Tibial nerve (tissue), 4 donors: ENCODE data around the gene IL17A.

Experiments
- EP300 ChIP-seq, 2 donors: sonication (generic); formaldehyde crosslinking; IDR thresholded peaks; one replicate each; pipeline ENCODE4 v1.6.1; 2017; ENCODE audit warnings: antibody characterized with exemption in 2 of 2, mild to moderate bottlenecking in 1 of 2
- TF ChIP-seq, protein P1 (sequence below), 5 experiments: fragments of 200-600 bp in 3 of 5; fragments of 450-650 bp in 2 of 5; sonication (generic) in 3 of 5; IDR thresholded peaks; one replicate each; pipeline ENCODE4 v1.5.1; 2016 to 2019; ENCODE audit warnings: antibody characterized with exemption in 5 of 5, mild to moderate bottlenecking in 3 of 5, moderate library complexity in 2 of 5

DNA sequence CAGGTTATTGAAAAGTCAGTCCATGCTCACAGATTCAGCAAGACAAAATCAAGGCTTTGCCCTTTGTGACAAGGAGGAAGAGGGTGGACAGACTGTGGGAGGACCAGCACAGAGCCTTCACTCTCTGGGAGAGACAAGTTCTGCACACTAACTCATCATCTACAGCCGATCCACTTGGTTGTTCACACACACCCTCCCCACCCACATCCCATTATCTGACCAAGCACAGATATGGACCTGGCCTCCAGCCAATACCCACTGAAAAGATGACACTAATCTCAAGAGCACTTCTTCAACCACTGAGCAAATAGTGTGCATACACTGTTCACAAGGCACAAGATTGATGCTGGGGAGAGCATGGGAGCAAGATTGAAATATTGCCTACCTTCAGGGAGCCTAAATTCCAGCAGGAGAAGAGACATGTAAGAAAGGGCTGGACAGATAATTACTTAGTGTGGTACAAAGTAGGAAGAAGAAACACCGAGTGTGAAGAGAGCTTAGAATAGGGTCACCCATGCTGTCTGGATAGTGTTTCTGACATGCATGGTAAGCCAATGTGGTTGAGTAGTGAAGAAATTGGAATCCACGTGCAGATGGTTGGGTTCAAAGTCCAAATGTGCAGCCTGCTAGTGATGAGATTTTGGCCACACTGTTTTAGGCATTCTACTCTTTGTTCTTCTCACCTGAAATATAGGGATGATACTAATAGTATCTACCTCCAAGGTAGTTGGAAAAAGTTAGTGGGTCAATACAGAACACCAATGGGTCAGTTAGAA is 21.7 kb upstream of the IL17A start:
- TF ChIP-seq, protein P1, sequence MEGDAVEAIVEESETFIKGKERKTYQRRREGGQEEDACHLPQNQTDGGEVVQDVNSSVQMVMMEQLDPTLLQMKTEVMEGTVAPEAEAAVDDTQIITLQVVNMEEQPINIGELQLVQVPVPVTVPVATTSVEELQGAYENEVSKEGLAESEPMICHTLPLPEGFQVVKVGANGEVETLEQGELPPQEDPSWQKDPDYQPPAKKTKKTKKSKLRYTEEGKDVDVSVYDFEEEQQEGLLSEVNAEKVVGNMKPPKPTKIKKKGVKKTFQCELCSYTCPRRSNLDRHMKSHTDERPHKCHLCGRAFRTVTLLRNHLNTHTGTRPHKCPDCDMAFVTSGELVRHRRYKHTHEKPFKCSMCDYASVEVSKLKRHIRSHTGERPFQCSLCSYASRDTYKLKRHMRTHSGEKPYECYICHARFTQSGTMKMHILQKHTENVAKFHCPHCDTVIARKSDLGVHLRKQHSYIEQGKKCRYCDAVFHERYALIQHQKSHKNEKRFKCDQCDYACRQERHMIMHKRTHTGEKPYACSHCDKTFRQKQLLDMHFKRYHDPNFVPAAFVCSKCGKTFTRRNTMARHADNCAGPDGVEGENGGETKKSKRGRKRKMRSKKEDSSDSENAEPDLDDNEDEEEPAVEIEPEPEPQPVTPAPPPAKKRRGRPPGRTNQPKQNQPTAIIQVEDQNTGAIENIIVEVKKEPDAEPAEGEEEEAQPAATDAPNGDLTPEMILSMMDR (IDR thresholded peaks at IDR 0.05): no peak
- TF ChIP-seq EP300 (IDR thresholded peaks at IDR 0.05): no peak
